ENCODE data around the gene TEX261.

GRCh38 chr2:70947556-70948184, 47.0 kb downstream of the TEX261 start:
- TF ChIP-seq, protein P1, sequence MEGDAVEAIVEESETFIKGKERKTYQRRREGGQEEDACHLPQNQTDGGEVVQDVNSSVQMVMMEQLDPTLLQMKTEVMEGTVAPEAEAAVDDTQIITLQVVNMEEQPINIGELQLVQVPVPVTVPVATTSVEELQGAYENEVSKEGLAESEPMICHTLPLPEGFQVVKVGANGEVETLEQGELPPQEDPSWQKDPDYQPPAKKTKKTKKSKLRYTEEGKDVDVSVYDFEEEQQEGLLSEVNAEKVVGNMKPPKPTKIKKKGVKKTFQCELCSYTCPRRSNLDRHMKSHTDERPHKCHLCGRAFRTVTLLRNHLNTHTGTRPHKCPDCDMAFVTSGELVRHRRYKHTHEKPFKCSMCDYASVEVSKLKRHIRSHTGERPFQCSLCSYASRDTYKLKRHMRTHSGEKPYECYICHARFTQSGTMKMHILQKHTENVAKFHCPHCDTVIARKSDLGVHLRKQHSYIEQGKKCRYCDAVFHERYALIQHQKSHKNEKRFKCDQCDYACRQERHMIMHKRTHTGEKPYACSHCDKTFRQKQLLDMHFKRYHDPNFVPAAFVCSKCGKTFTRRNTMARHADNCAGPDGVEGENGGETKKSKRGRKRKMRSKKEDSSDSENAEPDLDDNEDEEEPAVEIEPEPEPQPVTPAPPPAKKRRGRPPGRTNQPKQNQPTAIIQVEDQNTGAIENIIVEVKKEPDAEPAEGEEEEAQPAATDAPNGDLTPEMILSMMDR (IDR thresholded peaks at IDR 0.05 in 4 of 5, conservative IDR thresholded peaks at IDR 0.05 in 1 of 5) = no peak
- no peak for TF ChIP-seq POLR2A (IDR thresholded peaks at IDR 0.05)
